HEK293 (cell line): ENCODE data around the gene STAT5B.
"Not testable (repeated sequence)": the region's sequence is repeated elsewhere in the genome, so short reads cannot be mapped to it uniquely, and the experiment has no call there.

Experiments used
- CTCF ChIA-PET: fragments of 350-600 bp; formaldehyde crosslinking; extraction: SDS; loops from one replicate; lab custom pipeline; 2021; ENCODE audit warnings: antibody characterized with exemption; lab: Yijun Ruan, JAX
- POLR2A ChIA-PET: fragments of 300-600 bp; formaldehyde crosslinking; extraction: SDS; loops from one replicate; lab custom pipeline; 2020; ENCODE audit warnings: antibody characterized with exemption, inconsistent platforms; lab: Yijun Ruan, JAX
- H3K27ac ChIP-seq: fragments of 200-500 bp; sonication (Bioruptor generic); 2 replicates; pipeline ENCODE4 v1.5.1; 2014; ENCODE audit warnings: low read depth, low read length, control low read depth, inconsistent platforms; ENCODE audit errors: extremely low read depth
- H3K36me3 ChIP-seq, 2 experiments: fragments of 200-500 bp in 1 of 2; sonication (Bioruptor generic) in 1 of 2; 1 replicate in 1 of 2; 2 replicates in 1 of 2; pipeline ENCODE4 v1.5.1; 2014 to 2017; ENCODE audit warnings: inconsistent platforms in 2 of 2, low read length in 2 of 2; ENCODE audit not compliant: control insufficient read depth in 2 of 2, insufficient read depth in 1 of 2
- H3K4me1 ChIP-seq: fragments of 200-500 bp; sonication (Bioruptor generic); 2 replicates; pipeline ENCODE4 v1.5.1; 2014; ENCODE audit warnings: mild to moderate bottlenecking, low read length, inconsistent platforms; ENCODE audit not compliant: control insufficient read depth, insufficient read depth
- H3K4me3 ChIP-seq: 2 replicates; pipeline ENCODE4 v1.5.1; 2011; ENCODE audit warnings: low read depth, mild to moderate bottlenecking, control low read depth, low read length, moderate library complexity
- H3K9me3 ChIP-seq: fragments of 200-500 bp; sonication (Bioruptor generic); 2 replicates; pipeline ENCODE4 v1.5.1; 2014; ENCODE audit warnings: low read depth, low read length, inconsistent platforms; ENCODE audit not compliant: control insufficient read depth, insufficient read depth
- ELK4 ChIP-seq: IDR thresholded peaks from 2 replicates; pipeline ENCODE4 v1.6.1; 2011; ENCODE audit warnings: mild to moderate bottlenecking, low read depth, low read length, borderline replicate concordance
- IKZF3 ChIP-seq: fragments of 450-650 bp; IDR thresholded peaks from 2 replicates; pipeline ENCODE4 v1.5.0; 2018; ENCODE audit warnings: missing biosample characterization, mild to moderate bottlenecking, missing genetic modification characterization, moderate library complexity
- INSM2 ChIP-seq: fragments of 450-650 bp; formaldehyde crosslinking; IDR thresholded peaks from 2 replicates; pipeline ENCODE4 v1.5.1; 2016; ENCODE audit warnings: missing biosample characterization, missing genetic modification characterization
- MYNN ChIP-seq: fragments of 450-650 bp; formaldehyde crosslinking; IDR thresholded peaks from 2 replicates; pipeline ENCODE4 v1.5.1; 2016; ENCODE audit warnings: missing biosample characterization, missing genetic modification characterization, borderline replicate concordance
- SALL2 ChIP-seq: fragments of 450-650 bp; formaldehyde crosslinking; IDR thresholded peaks from 2 replicates; pipeline ENCODE4 v1.5.0; 2017; ENCODE audit warnings: missing biosample characterization, mild to moderate bottlenecking, missing genetic modification characterization, borderline replicate concordance
- ZFP3 ChIP-seq: fragments of 450-650 bp; formaldehyde crosslinking; IDR thresholded peaks from 2 replicates; pipeline ENCODE4 v1.5.1; 2016; ENCODE audit warnings: low read depth, missing biosample characterization, missing genetic modification characterization
- ZNF175 ChIP-seq: fragments of 450-650 bp; formaldehyde crosslinking; IDR thresholded peaks from 2 replicates; pipeline ENCODE4 v1.5.1; 2016; ENCODE audit warnings: missing biosample characterization, missing genetic modification characterization
- ZNF239 ChIP-seq: fragments of 450-650 bp; formaldehyde crosslinking; IDR thresholded peaks from 2 replicates; pipeline ENCODE4 v1.5.1; 2016; ENCODE audit warnings: missing biosample characterization, missing genetic modification characterization
- ZNF248 ChIP-seq: fragments of 450-650 bp; formaldehyde crosslinking; IDR thresholded peaks from 2 replicates; pipeline ENCODE4 v1.5.1; 2017; ENCODE audit warnings: missing biosample characterization, missing genetic modification characterization
- ZNF311 ChIP-seq: fragments of 450-650 bp; formaldehyde crosslinking; IDR thresholded peaks from 2 replicates; pipeline ENCODE4 v1.5.1; 2017; ENCODE audit warnings: missing biosample characterization, missing genetic modification characterization, borderline replicate concordance
- ZNF416 ChIP-seq: fragments of 450-650 bp; formaldehyde crosslinking; IDR thresholded peaks from 2 replicates; pipeline ENCODE4 v1.5.1; 2016; ENCODE audit warnings: missing biosample characterization, missing genetic modification characterization
- ZNF621 ChIP-seq: fragments of 450-650 bp; formaldehyde crosslinking; IDR thresholded peaks from 2 replicates; pipeline ENCODE4 v1.5.1; 2017; ENCODE audit warnings: missing biosample characterization, missing genetic modification characterization
- ZNF623 ChIP-seq: fragments of 450-650 bp; formaldehyde crosslinking; IDR thresholded peaks from 2 replicates; pipeline ENCODE4 v1.5.1; 2016; ENCODE audit warnings: missing biosample characterization, missing genetic modification characterization
- ZNF658 ChIP-seq: fragments of 450-650 bp; formaldehyde crosslinking; IDR thresholded peaks from 2 replicates; pipeline ENCODE4; 2016; ENCODE audit warnings: missing biosample characterization, missing genetic modification characterization
- ZNF768 ChIP-seq: fragments of 450-650 bp; formaldehyde crosslinking; IDR thresholded peaks from 2 replicates; pipeline ENCODE4 v1.5.1; 2018; ENCODE audit warnings: missing biosample characterization, mild to moderate bottlenecking, missing genetic modification characterization
- ZSCAN4 ChIP-seq: fragments of 450-650 bp; formaldehyde crosslinking; IDR thresholded peaks from 2 replicates; pipeline ENCODE4 v1.5.1; 2017; ENCODE audit warnings: missing biosample characterization, missing genetic modification characterization
- TF ChIP-seq, protein P1 (sequence below): fragments of 450-650 bp; formaldehyde crosslinking; IDR thresholded peaks from 2 replicates; pipeline ENCODE4; 2016; ENCODE audit warnings: missing biosample characterization, missing genetic modification characterization
- TF ChIP-seq, protein P2 (sequence below): fragments of 450-650 bp; formaldehyde crosslinking; IDR thresholded peaks from 2 replicates; pipeline ENCODE4 v1.5.1; 2016; ENCODE audit warnings: missing biosample characterization, missing genetic modification characterization

STAT5B gene

GRCh38 chr17:42221886-42222745 is 54.1 kb downstream of the STAT5B start (continued):
- TF ChIP-seq ZNF658 (tag by site-specific recombination) (peak; percentile 82; the same call in 1 of the 2 replicates), ZNF621 (tag by site-specific recombination) (0 out of 2 replicates have a peak, but pooled peaks have one; percentile 69), MYNN (tag by site-specific recombination) (peak; percentile 43; the same call in 1 of the 2 replicates), ZNF175 (tag by site-specific recombination) (peak; percentile 46; the same call in 1 of the 2 replicates), ZNF311 (tag by site-specific recombination) (0 out of 2 replicates have a peak, but pooled peaks have one; percentile 48), SALL2 (tag by site-specific recombination) (peak; percentile 61; the same call in 1 of the 2 replicates), ZNF248 (tag by site-specific recombination) (0 out of 2 replicates have a peak, but pooled peaks have one; percentile 81), INSM2 (tag by site-specific recombination) (no peak), ELK4 (no peak), ZNF768 (tag by site-specific recombination) (peak; percentile 96; the same call in 1 of the 2 replicates), ZSCAN4 (peak; percentile 100)
- TF ChIP-seq, protein P1, sequence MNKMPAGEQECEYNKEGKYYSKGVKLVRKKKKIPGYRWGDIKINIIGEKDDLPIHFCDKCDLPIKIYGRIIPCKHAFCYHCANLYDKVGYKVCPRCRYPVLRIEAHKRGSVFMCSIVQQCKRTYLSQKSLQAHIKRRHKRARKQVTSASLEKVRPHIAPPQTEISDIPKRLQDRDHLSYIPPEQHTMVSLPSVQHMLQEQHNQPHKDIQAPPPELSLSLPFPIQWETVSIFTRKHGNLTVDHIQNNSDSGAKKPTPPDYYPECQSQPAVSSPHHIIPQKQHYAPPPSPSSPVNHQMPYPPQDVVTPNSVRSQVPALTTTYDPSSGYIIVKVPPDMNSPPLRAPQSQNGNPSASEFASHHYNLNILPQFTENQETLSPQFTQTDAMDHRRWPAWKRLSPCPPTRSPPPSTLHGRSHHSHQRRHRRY (tag by site-specific recombination), result no peak
- TF ChIP-seq, protein P2, sequence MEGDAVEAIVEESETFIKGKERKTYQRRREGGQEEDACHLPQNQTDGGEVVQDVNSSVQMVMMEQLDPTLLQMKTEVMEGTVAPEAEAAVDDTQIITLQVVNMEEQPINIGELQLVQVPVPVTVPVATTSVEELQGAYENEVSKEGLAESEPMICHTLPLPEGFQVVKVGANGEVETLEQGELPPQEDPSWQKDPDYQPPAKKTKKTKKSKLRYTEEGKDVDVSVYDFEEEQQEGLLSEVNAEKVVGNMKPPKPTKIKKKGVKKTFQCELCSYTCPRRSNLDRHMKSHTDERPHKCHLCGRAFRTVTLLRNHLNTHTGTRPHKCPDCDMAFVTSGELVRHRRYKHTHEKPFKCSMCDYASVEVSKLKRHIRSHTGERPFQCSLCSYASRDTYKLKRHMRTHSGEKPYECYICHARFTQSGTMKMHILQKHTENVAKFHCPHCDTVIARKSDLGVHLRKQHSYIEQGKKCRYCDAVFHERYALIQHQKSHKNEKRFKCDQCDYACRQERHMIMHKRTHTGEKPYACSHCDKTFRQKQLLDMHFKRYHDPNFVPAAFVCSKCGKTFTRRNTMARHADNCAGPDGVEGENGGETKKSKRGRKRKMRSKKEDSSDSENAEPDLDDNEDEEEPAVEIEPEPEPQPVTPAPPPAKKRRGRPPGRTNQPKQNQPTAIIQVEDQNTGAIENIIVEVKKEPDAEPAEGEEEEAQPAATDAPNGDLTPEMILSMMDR (tag by site-specific recombination), result peak; percentile 28; the same call in 1 of the 2 replicates
- TF ChIP-seq, all 188 proteins: peak for 20

- H3K4me1 ChIP-seq, H3K4me3 ChIP-seq, H3K27ac ChIP-seq, POLR2A ChIA-PET, CTCF ChIA-PET, H3K9me3 ChIP-seq: not testable (repeated sequence)
- H3K36me3 ChIP-seq, result peaks cover 38 to 56% of the 10 kb centered on the region in 2 experiments
These were observed 56.9 kb downstream of the STAT5B start for GRCh38 chr17:42219280-42219679.

GRCh38 chr17:42214156-42214555 is 62.0 kb downstream of the STAT5B start:
- Histone ChIP-seq H3K4me3 (no peak overlapping the region), H3K4me1 (no peaks in the 10 kb centered on the region), H3K27ac (no peak overlapping the region), H3K36me3 (peaks cover 63 to 75% of the 10 kb centered on the region in 2 experiments), H3K9me3 (no peaks in the 10 kb centered on the region)
- ChIA-PET CTCF (interaction anchor here (0.6 to 3.5 kb wide), 3 partner anchors 8 to 667 kb away, joined by 3 to 27 read pairs (median 3); no protein-coding TSS in a partner anchor), POLR2A (no interaction called here)
- TF ChIP-seq ZFP3 (no peak), ZNF239 (no peak), IKZF3 (tag by site-specific recombination) (no peak), ZNF623 (tag by site-specific recombination) (no peak), ZNF416 (no peak)
- TF ChIP-seq, protein P2 (tag by site-specific recombination), result no peak
